ENCODE results near the gene PCDHAC1. TPM values are rescaled to one million over a fixed set of nuclear protein-coding genes. Genes with fewer than 3 reads are reported as not detected.

Gene PCDHAC1
- total and polyA plus RNA-seq, 2 of the 4 experiments (the other 2 are of a cell fraction), result under 0.01 TPM; not detected in 1

DNA sequence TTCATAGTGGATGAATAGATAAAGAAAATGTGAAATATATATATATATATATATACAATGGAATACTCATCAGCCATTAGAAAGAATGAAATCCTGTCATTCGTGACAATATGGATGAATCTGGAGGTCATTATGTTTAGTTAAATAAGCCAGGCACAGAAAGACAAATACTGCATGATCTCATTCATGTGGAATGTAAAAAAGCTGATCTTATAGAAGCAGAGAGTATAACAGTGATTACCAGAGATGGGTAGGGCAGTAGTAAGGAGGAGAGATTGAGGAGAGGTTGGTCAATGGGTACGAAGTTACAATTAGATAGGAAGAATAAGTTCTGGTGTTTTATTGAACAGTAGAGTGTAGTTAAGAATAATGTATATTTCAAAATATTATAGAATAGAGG lies 20.5 kb downstream of the PCDHAC1 start:
- no CpG with 5 or more reads among the region's 2 CpGs for WGBS, 2 experiments (ENCODE audit: extremely low coverage in 2 of 2, insufficient read length in 1 of 2)
- Histone ChIP-seq H3K4me3 (ENCODE audit: insufficient read depth, low read depth, low read length) (no peak overlapping the region), H4K91ac (ENCODE audit: insufficient read depth, low read depth, low read length) (no peak overlapping the region), H3K27me3 (ENCODE audit: control insufficient read depth, insufficient read depth, low read length) (no peaks in the 10 kb centered on the region), H3K9ac (ENCODE audit: low read depth, low read length) (no peak overlapping the region), H3K56ac (ENCODE audit: extremely low read depth, insufficient read depth, low read length) (no peak overlapping the region), H2BK5ac (ENCODE audit: low read depth, low read length, poor library complexity, severe bottlenecking) (no peak overlapping the region), H2BK20ac (ENCODE audit: low read depth, low read length) (no peak overlapping the region), H4K5ac (ENCODE audit: low read depth, low read length) (no peak overlapping the region), H3K4me1 (ENCODE audit: control insufficient read depth, insufficient read depth, low read length) (no peaks in the 10 kb centered on the region), H4K8ac (ENCODE audit: low read depth in 2 of 2, low read length in 2 of 2) (no peak overlapping the region), H2AK5ac (ENCODE audit: low read depth, low read length) (no peak overlapping the region), H2AFZ (replicated peaks; ENCODE audit: low read length, poor library complexity) (no peak overlapping the region), H2AK9ac (replicated peaks; ENCODE audit: low read depth, low read length, poor library complexity) (no peak overlapping the region), H3K4me2 (ENCODE audit: low read depth, low read length) (no peak overlapping the region), H3K9me1 (ENCODE audit: insufficient read depth, low read length) (no peaks in the 10 kb centered on the region), H3K79me1 (ENCODE audit: low read depth in 1 of 2, low read length in 2 of 2) (no peaks in the 10 kb centered on the region), H3K14ac (replicated peaks; ENCODE audit: low read depth, low read length) (no peak overlapping the region), H3K18ac (ENCODE audit: low read depth, low read length) (no peak overlapping the region), H3K27ac (ENCODE audit: insufficient read depth, low read length) (no peak overlapping the region), H2BK120ac (ENCODE audit: low read depth, low read length) (no peak overlapping the region), H2BK15ac (ENCODE audit: low read depth, low read length) (no peak overlapping the region), H4K20me1 (ENCODE audit: insufficient read depth, low read length) (no peaks in the 10 kb centered on the region), H3K36me3 (ENCODE audit: control insufficient read depth, insufficient read depth, low read length) (no peaks in the 10 kb centered on the region), H3K9me3 (ENCODE audit: control insufficient read depth, insufficient read depth, low read length) (peaks cover 3% of the 10 kb centered on the region; the same call in 1 of the 2 replicates), H3K4ac (ENCODE audit: low read depth, low read length) (no peak overlapping the region), H3K23ac (ENCODE audit: low read depth, low read length) (no peak overlapping the region)
- no peak for ATAC-seq (ENCODE audit: low read depth)
- intact Hi-C loops (cut with micrococcal nuclease), result no loop called here
- POLR2A ChIA-PET (ENCODE audit: unreplicated experiment), result no interaction called here
- DNase-seq, result no peak
- in situ Hi-C loops (cut with MboI; ENCODE audit: low sequenced_read_pairs), result no loop called here
- BruUV-seq (replicated peaks), result no TSS peak
- dilution Hi-C loops (cut with HindIII; ENCODE audit: low sequenced_read_pairs, unreplicated experiment), result no loop called here
- TF ChIP-seq MAFK (IDR thresholded peaks at IDR 0.05; ENCODE audit: low read depth, low read length), result no peak
- TF ChIP-seq, protein P1, sequence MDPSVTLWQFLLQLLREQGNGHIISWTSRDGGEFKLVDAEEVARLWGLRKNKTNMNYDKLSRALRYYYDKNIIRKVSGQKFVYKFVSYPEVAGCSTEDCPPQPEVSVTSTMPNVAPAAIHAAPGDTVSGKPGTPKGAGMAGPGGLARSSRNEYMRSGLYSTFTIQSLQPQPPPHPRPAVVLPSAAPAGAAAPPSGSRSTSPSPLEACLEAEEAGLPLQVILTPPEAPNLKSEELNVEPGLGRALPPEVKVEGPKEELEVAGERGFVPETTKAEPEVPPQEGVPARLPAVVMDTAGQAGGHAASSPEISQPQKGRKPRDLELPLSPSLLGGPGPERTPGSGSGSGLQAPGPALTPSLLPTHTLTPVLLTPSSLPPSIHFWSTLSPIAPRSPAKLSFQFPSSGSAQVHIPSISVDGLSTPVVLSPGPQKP (IDR thresholded peaks at IDR 0.05; ENCODE audit: borderline replicate concordance, low read depth, low read length), result no peak
- no peak for TF ChIP-seq RCOR1 (IDR thresholded peaks at IDR 0.05; ENCODE audit: insufficient replicate concordance, low read length)
- TF ChIP-seq SMC3 (IDR thresholded peaks at IDR 0.05; ENCODE audit: low read depth, low read length), result no peak
- TF ChIP-seq CHD1 (IDR thresholded peaks at IDR 0.05; ENCODE audit: low read depth, low read length), result no peak
- no peak for TF ChIP-seq RFX5 (IDR thresholded peaks at IDR 0.05; ENCODE audit: low read depth, low read length)
- no peak for TF ChIP-seq POLR2A (IDR thresholded peaks at IDR 0.05; ENCODE audit: low read depth, low read length)
- no peak for TF ChIP-seq MAZ (IDR thresholded peaks at IDR 0.05; ENCODE audit: borderline replicate concordance, low read depth, low read length)
- no peak for TF ChIP-seq FOS (IDR thresholded peaks at IDR 0.05; ENCODE audit: low read depth, low read length)
- no peak for TF ChIP-seq BHLHE40 (IDR thresholded peaks at IDR 0.05; ENCODE audit: low read depth, low read length)
- TF ChIP-seq, protein P2, sequence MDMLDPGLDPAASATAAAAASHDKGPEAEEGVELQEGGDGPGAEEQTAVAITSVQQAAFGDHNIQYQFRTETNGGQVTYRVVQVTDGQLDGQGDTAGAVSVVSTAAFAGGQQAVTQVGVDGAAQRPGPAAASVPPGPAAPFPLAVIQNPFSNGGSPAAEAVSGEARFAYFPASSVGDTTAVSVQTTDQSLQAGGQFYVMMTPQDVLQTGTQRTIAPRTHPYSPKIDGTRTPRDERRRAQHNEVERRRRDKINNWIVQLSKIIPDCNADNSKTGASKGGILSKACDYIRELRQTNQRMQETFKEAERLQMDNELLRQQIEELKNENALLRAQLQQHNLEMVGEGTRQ (IDR thresholded peaks at IDR 0.05; ENCODE audit: low read depth, low read length), result no peak
- no peak for TF ChIP-seq MXI1 (IDR thresholded peaks at IDR 0.05; ENCODE audit: borderline replicate concordance, low read depth, low read length)
- no peak for TF ChIP-seq NFE2L2 (IDR thresholded peaks at IDR 0.05; ENCODE audit: low read depth, low read length)
- TF ChIP-seq, protein P3, sequence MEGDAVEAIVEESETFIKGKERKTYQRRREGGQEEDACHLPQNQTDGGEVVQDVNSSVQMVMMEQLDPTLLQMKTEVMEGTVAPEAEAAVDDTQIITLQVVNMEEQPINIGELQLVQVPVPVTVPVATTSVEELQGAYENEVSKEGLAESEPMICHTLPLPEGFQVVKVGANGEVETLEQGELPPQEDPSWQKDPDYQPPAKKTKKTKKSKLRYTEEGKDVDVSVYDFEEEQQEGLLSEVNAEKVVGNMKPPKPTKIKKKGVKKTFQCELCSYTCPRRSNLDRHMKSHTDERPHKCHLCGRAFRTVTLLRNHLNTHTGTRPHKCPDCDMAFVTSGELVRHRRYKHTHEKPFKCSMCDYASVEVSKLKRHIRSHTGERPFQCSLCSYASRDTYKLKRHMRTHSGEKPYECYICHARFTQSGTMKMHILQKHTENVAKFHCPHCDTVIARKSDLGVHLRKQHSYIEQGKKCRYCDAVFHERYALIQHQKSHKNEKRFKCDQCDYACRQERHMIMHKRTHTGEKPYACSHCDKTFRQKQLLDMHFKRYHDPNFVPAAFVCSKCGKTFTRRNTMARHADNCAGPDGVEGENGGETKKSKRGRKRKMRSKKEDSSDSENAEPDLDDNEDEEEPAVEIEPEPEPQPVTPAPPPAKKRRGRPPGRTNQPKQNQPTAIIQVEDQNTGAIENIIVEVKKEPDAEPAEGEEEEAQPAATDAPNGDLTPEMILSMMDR (conservative IDR thresholded peaks at IDR 0.05; ENCODE audit: low read depth, low read length), result no peak
- CTCF ChIA-PET, result no interaction called here

Measured in IMR-90 (cell line).